WTC11 (cell line): ENCODE results near the gene RFTN2. TPM values are rescaled to one million over a fixed set of nuclear protein-coding genes. Genes with fewer than 3 reads are reported as not detected.

Experiments used
- ATAC-seq: fragments of 200-7000 bp; cut with Tn5 transposase; 2 replicates; pipeline ENCODE4 v1.10.0; 2021; ENCODE audit warnings: mild to moderate bottlenecking, moderate library complexity
- CTCF ChIA-PET: fragments of 300-600 bp; sonication (Branson Sonifier 250); formaldehyde crosslinking; loops from one replicate; lab custom pipeline; 2021; ENCODE audit warnings: antibody characterized with exemption; lab: Charles Lee
- POLR2A ChIA-PET: fragments of 350-600 bp; sonication (Branson Sonifier 250); formaldehyde crosslinking; loops from one replicate; lab custom pipeline; 2021; ENCODE audit warnings: antibody characterized with exemption; lab: Charles Lee
- DNase-seq: peaks from one replicate; pipeline ENCODE4 v3.0.0; 2021; ENCODE audit warnings: low spot score
- H3K27ac Mint-ChIP-seq: 2 replicates; pipeline ENCODE4 v1.8.0; 2021; ENCODE audit warnings: mixed read lengths
- H3K27me3 Mint-ChIP-seq: 2 replicates; pipeline ENCODE4 v1.8.0; 2021; ENCODE audit warnings: low read depth, mild to moderate bottlenecking, moderate library complexity, mixed read lengths
- H3K36me3 Mint-ChIP-seq: 2 replicates; pipeline ENCODE4 v1.8.0; 2021; ENCODE audit warnings: mixed read lengths
- H3K4me1 Mint-ChIP-seq: 2 replicates; pipeline ENCODE4 v1.8.0; 2022; ENCODE audit warnings: mixed read lengths
- H3K4me3 Mint-ChIP-seq: 2 replicates; pipeline ENCODE4 v1.8.0; 2021; ENCODE audit warnings: mild to moderate bottlenecking, moderate library complexity, mixed read lengths
- H3K9me3 Mint-ChIP-seq: 2 replicates; pipeline ENCODE4 v1.8.0; 2021; ENCODE audit warnings: mixed read lengths
- CDX4 ChIP-seq: fragments of 250-450 bp; sonication (Bioruptor Pico); IDR thresholded peaks from 2 replicates; pipeline ENCODE4 v1.9.0; 2021; ENCODE audit warnings: moderate library complexity, mild to moderate bottlenecking, inconsistent platforms, borderline replicate concordance
- CREB1 ChIP-seq: sonication (generic); formaldehyde crosslinking; IDR thresholded peaks from 2 replicates; pipeline ENCODE4 v1.8.0; 2023; ENCODE audit warnings: mild to moderate bottlenecking, missing genetic modification reagents
- CTCF ChIP-seq: fragments of 200-600 bp; IDR thresholded peaks from 2 replicates; pipeline ENCODE4 v1.8.0; 2022; ENCODE audit warnings: antibody characterized with exemption
- E2F4 ChIP-seq: sonication (generic); formaldehyde crosslinking; IDR thresholded peaks from 2 replicates; pipeline ENCODE4 v1.8.1; 2022; ENCODE audit warnings: low read depth, mild to moderate bottlenecking, moderate library complexity, missing genetic modification reagents, borderline replicate concordance
- ETV6 ChIP-seq: sonication (generic); formaldehyde crosslinking; IDR thresholded peaks from 2 replicates; pipeline ENCODE4 v1.8.1; 2022; ENCODE audit warnings: mild to moderate bottlenecking, missing genetic modification reagents
- FOXP4 ChIP-seq: sonication (generic); formaldehyde crosslinking; IDR thresholded peaks from 2 replicates; pipeline ENCODE4 v1.8.0; 2022; ENCODE audit warnings: mild to moderate bottlenecking, missing genetic modification reagents
- GTF2I ChIP-seq: fragments of 250-450 bp; sonication (Bioruptor Pico); conservative IDR thresholded peaks from 2 replicates; pipeline ENCODE4 v1.4.0; 2021; ENCODE audit warnings: mild to moderate bottlenecking
- HMGA2 ChIP-seq: fragments of 250-450 bp; sonication (Bioruptor Pico); IDR thresholded peaks from 2 replicates; pipeline ENCODE4 v1.4.0; 2021; ENCODE audit warnings: mild to moderate bottlenecking, moderate library complexity
- JUN ChIP-seq: sonication (generic); formaldehyde crosslinking; IDR thresholded peaks from 2 replicates; pipeline ENCODE4 v1.8.0; 2023; ENCODE audit warnings: mild to moderate bottlenecking, missing genetic modification reagents
- MAX ChIP-seq: sonication (generic); formaldehyde crosslinking; IDR thresholded peaks from 2 replicates; pipeline ENCODE4 v1.8.0; 2022; ENCODE audit warnings: mild to moderate bottlenecking, missing genetic modification reagents
- MXD4 ChIP-seq: fragments of 250-450 bp; sonication (Bioruptor Pico); IDR thresholded peaks from 2 replicates; pipeline ENCODE4 v1.8.0; 2021; ENCODE audit warnings: mild to moderate bottlenecking, moderate library complexity, borderline replicate concordance
- NFYB ChIP-seq: sonication (generic); formaldehyde crosslinking; conservative IDR thresholded peaks from 2 replicates; pipeline ENCODE4 v1.8.0; 2022; ENCODE audit warnings: low read depth, missing genetic modification reagents
- PRDM15 ChIP-seq: sonication (generic); formaldehyde crosslinking; IDR thresholded peaks from 2 replicates; pipeline ENCODE4 v1.8.0; 2022; ENCODE audit warnings: missing genetic modification reagents
- SMAD4 ChIP-seq: sonication (generic); formaldehyde crosslinking; IDR thresholded peaks from 2 replicates; pipeline ENCODE4 v1.8.0; 2022; ENCODE audit warnings: mild to moderate bottlenecking, missing genetic modification reagents
- TEAD1 ChIP-seq: sonication (generic); formaldehyde crosslinking; IDR thresholded peaks from 2 replicates; pipeline ENCODE4 v1.8.0; 2022; ENCODE audit warnings: mild to moderate bottlenecking, missing genetic modification reagents
- USF2 ChIP-seq: sonication (generic); formaldehyde crosslinking; IDR thresholded peaks from 2 replicates; pipeline ENCODE4 v1.8.1; 2023; ENCODE audit warnings: mild to moderate bottlenecking, missing genetic modification reagents, moderate library complexity
- ZNF263 ChIP-seq: sonication (generic); formaldehyde crosslinking; IDR thresholded peaks from 2 replicates; pipeline ENCODE4 v1.8.1; 2022; ENCODE audit warnings: low read depth, mild to moderate bottlenecking, moderate library complexity, missing genetic modification reagents
- ZNF532 ChIP-seq: fragments of 250-450 bp; sonication (Bioruptor Pico); IDR thresholded peaks from 2 replicates; pipeline ENCODE4 v1.9.0; 2021; ENCODE audit warnings: mild to moderate bottlenecking, borderline replicate concordance
- total RNA-seq: library from RNA; stranded (reverse); gene quantifications from 3 replicates; pipeline ENCODE4 v1.2.3, GENCODE V29; 2021

Gene RFTN2
- total RNA-seq, 1 experiment from 2014 or later = 1.9 TPM

- TF ChIP-seq PRDM15 (no peak), MXD4 (CRISPR knock-in tag) (no peak), CDX4 (CRISPR knock-in tag) (no peak), CREB1 (no peak)
Measured at GRCh38 chr2:197600306-197600705, 75.1 kb downstream of the RFTN2 start (continued).

GRCh38 chr2:197599285-197599965 lies 76.0 kb downstream of the RFTN2 start:
- Mint-ChIP-seq H3K4me3 (no peak overlapping the region), H3K4me1 (peaks cover 59% of the 10 kb centered on the region), H3K27ac (no peak overlapping the region), H3K27me3 (no peaks in the 10 kb centered on the region; the same call in 1 of the 2 replicates), H3K36me3 (peaks cover 48% of the 10 kb centered on the region), H3K9me3 (peaks cover 19% of the 10 kb centered on the region)
- DNase-seq = peak; percentile 32
- POLR2A ChIA-PET = interaction anchor here (1.0 to 1.1 kb wide), 3 partner anchors 8 to 99 kb away, joined by 3 to 12 read pairs (median 6); partner anchors contain the start of genes HSPD1, HSPE1 and MOB4
- peak; percentile 89 for ATAC-seq
- CTCF ChIA-PET = interaction anchor here (0.6 to 1.4 kb wide), 16 partner anchors 9 to 193 kb away, joined by 3 to 8 read pairs (median 3); partner anchors contain the start of genes HSPD1, MARS2 and MOB4
- no peak for TF ChIP-seq ETV6 (CRISPR knock-in tag)
- TF ChIP-seq MAX = no peak; the same call in 1 of the 2 replicates
- no peak for TF ChIP-seq GTF2I (CRISPR knock-in tag)
- no peak for TF ChIP-seq USF2 (CRISPR knock-in tag)
- TF ChIP-seq ZNF532 (CRISPR knock-in tag) = no peak
- TF ChIP-seq ZNF263 = no peak
- no peak for TF ChIP-seq JUN (CRISPR knock-in tag)
- TF ChIP-seq HMGA2 (CRISPR knock-in tag) = no peak
- no peak for TF ChIP-seq SMAD4 (CRISPR knock-in tag)
- no peak for TF ChIP-seq FOXP4 (CRISPR knock-in tag)
- no peak for TF ChIP-seq E2F4
- TF ChIP-seq CTCF = peak; percentile 41; the same call in 1 of the 2 replicates
- TF ChIP-seq TEAD1 (CRISPR knock-in tag) = no peak
- TF ChIP-seq NFYB (CRISPR knock-in tag) = no peak
